GM12875 (cell line): Measurements from ENCODE around the gene VAMP2.
A peak's percentile ranks its signal among the peaks of the same experiment; 100 is the strongest.

Source experiments
- H3K4me3 ChIP-seq: one replicate; pipeline ENCODE4 v1.5.1; 2011; ENCODE audit warnings: low read depth, low read length, control low read depth
- CTCF ChIP-seq: IDR thresholded peaks from 2 replicates; pipeline ENCODE4 v1.5.1; 2011; ENCODE audit warnings: low read depth, mild to moderate bottlenecking, control low read depth, inconsistent platforms, low read length, moderate library complexity, borderline replicate concordance; ENCODE audit not compliant: insufficient read depth

The VAMP2 gene

GRCh38 chr17:8131844-8132441 is 30.8 kb downstream of the VAMP2 start:
- TF ChIP-seq CTCF = no peak
- H3K4me3 ChIP-seq = no peak overlapping the region

- no peak overlapping the region for H3K4me3 ChIP-seq
- no peak for TF ChIP-seq CTCF
These were observed 34.5 kb downstream of the VAMP2 start for GRCh38 chr17:8128125-8128784.

GRCh38 chr17:8126491-8127066 is 36.2 kb downstream of the VAMP2 start:
- peak overlapping the region; percentile 76 for H3K4me3 ChIP-seq
- no peak for TF ChIP-seq CTCF

DNA sequence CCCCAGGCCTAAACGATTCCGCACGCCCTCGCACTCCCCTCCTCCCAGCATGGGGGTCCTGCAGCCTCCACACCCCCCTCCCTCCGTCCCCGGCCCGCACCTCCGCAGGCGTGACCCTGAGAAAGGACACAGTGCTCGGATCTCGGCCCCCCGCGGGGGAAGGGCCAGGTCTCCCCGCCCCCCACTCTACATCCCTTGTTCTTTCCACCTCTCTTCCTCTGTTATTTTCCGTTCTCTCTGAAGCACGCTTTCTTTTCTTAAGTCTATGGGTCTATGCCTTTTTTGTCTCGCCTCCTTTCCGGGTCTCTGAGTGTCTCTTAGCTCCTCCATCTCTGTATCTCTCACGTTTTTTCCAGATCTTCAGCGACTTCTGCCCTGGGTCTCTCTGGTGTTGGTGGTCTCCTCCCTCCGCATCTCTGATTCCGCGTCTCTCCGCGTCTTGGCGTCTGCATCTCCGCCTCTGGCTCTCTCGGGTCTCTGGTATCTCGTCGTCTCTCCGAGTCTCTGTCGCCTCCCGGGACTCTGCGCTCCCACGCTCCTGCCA is 36.7 kb downstream of the VAMP2 start:
- no peak for TF ChIP-seq CTCF
- H3K4me3 ChIP-seq = peak overlapping the region; percentile 76

DNA sequence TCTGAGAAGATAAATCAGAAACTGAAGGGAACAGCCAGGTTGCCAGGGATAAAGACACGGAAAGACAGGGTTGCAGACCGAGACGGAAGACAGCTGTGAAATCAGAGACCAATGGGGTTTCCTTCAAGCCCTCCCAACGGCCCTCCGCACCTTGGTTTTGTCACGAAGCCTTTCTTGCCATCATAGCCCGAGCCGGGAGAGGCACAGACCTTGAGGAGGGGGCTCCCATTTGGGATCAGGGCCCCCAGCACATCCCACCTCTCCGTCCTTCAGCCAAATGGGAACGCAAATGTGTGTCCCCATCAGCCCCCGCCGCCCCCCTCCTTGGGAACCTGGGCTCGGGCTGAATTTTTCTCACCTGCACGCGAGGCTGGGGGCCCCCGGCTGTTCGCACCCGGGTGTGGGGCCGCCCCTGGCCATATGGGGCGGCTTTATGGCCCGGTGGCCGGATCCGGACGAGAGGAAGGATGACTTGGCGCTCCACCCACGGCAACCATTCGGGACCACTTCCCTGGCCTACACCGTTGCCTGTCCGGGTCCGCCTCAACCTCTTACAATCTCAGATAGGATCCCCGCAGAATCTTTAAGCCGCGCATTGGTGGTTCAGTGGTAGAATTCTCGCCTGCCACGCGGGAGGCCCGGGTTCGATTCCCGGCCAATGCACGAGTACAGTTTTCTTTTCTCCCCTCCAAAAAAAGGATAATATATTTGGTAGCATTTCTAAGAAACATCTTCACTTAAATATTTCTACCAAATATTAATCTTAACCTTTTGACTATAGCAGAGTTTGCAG is 37.4 kb downstream of the VAMP2 start:
- peak overlapping the region; percentile 76 for H3K4me3 ChIP-seq
- no peak for TF ChIP-seq CTCF

- no peak for TF ChIP-seq CTCF
- H3K4me3 ChIP-seq = peak overlapping the region; percentile 6
These were observed 38.2 kb downstream of the VAMP2 start for GRCh38 chr17:8124350-8125153.
